ENCODE results near the gene STAT5A. TPM values are rescaled to one million over a fixed set of nuclear protein-coding genes. Genes with fewer than 3 reads are reported as not detected.

Gene STAT5A
- total RNA-seq, 1 experiment from 2014 or later: 6.6 TPM

GRCh38 chr17:42313773-42314566 is 25.7 kb downstream of the STAT5A start (continued):
- TF ChIP-seq ESRRA (CRISPR knock-in tag; IDR thresholded peaks at IDR 0.05; ENCODE audit: borderline replicate concordance) (no peak), NFYB (CRISPR knock-in tag; conservative IDR thresholded peaks at IDR 0.05; ENCODE audit: low read depth) (no peak), GRHL2 (CRISPR knock-in tag; IDR thresholded peaks at IDR 0.05; ENCODE audit: insufficient replicate concordance, severe bottlenecking) (no peak), FOXP1 (CRISPR knock-in tag; IDR thresholded peaks at IDR 0.05; ENCODE audit: borderline replicate concordance) (no peak), HMGA2 (CRISPR knock-in tag; IDR thresholded peaks at IDR 0.05) (no peak), ZBTB43 (CRISPR knock-in tag; IDR thresholded peaks at IDR 0.05) (no peak)

GRCh38 chr17:42315402-42316156 is 27.3 kb downstream of the STAT5A start:
- Mint-ChIP-seq H3K4me1 (peaks cover 33% of the 10 kb centered on the region), H3K4me3 (no peak overlapping the region), H3K36me3 (peaks cover 40% of the 10 kb centered on the region), H3K27me3 (ENCODE audit: low read depth) (no peaks in the 10 kb centered on the region), H3K27ac (peak overlapping the region; percentile 49), H3K9me3 (no peaks in the 10 kb centered on the region)
- no peak for ATAC-seq
- ChIA-PET POLR2A (interaction anchor here (0.6 kb wide), 1 partner anchor 36 kb away, joined by 4 read pairs; no protein-coding TSS in a partner anchor), CTCF (interaction anchor here (1.7 to 12.3 kb wide), 2 partner anchors 89 to 93 kb away, joined by 5 to 196 read pairs; no protein-coding TSS in a partner anchor)
- DNase-seq (ENCODE audit: low spot score): no peak
- TF ChIP-seq SOX15 (CRISPR knock-in tag; IDR thresholded peaks at IDR 0.05) (no peak), ATF2 (CRISPR knock-in tag; IDR thresholded peaks at IDR 0.05; ENCODE audit: borderline replicate concordance, low read depth) (no peak), FOXJ3 (CRISPR knock-in tag; IDR thresholded peaks at IDR 0.05; ENCODE audit: borderline replicate concordance) (no peak), ZNF425 (CRISPR knock-in tag; conservative IDR thresholded peaks at IDR 0.05) (no peak), MAX (CRISPR knock-in tag; IDR thresholded peaks at IDR 0.05) (no peak), NFATC4 (CRISPR knock-in tag; IDR thresholded peaks at IDR 0.05) (no peak), KAT7 (CRISPR knock-in tag; IDR thresholded peaks at IDR 0.05; ENCODE audit: borderline replicate concordance) (no peak), CREB1 (CRISPR knock-in tag; IDR thresholded peaks at IDR 0.05) (no peak), RELA (CRISPR knock-in tag; IDR thresholded peaks at IDR 0.05; ENCODE audit: borderline replicate concordance) (no peak), EMX1 (CRISPR knock-in tag; IDR thresholded peaks at IDR 0.05) (no peak), E2F5 (CRISPR knock-in tag; IDR thresholded peaks at IDR 0.05) (no peak), ZNF232 (CRISPR knock-in tag; IDR thresholded peaks at IDR 0.05) (no peak), JUN (CRISPR knock-in tag; IDR thresholded peaks at IDR 0.05) (no peak), JAZF1 (CRISPR knock-in tag; IDR thresholded peaks at IDR 0.05) (no peak), E2F1 (CRISPR knock-in tag; IDR thresholded peaks at IDR 0.05) (no peak), NFYB (CRISPR knock-in tag; conservative IDR thresholded peaks at IDR 0.05; ENCODE audit: low read depth) (no peak)

All from WTC11 (cell line).